ENCODE measurements around the gene SLC5A4. TPM values are rescaled to one million over a fixed set of nuclear protein-coding genes. Genes with fewer than 3 reads are reported as not detected.

Gene SLC5A4
- total RNA-seq, 1 experiment from 2014 or later = not detected

- H3K9me3 Mint-ChIP-seq = no peaks in the 10 kb centered on the region
- Histone ChIP-seq H2BK120ac (ENCODE audit: low read depth, low read length, poor library complexity, severe bottlenecking) (no peak overlapping the region), H3T11ph (ENCODE audit: low read length) (no peak overlapping the region), H4K5ac (ENCODE audit: insufficient read length, low read depth, low read length) (no peak overlapping the region), H3K79me2 (ENCODE audit: insufficient read depth, low read length) (no peaks in the 10 kb centered on the region), H3K79me1 (ENCODE audit: insufficient read depth, low read depth, low read length, poor library complexity, severe bottlenecking) (no peaks in the 10 kb centered on the region), H3K9me3 (ENCODE audit: control insufficient read depth, low read depth, low read length) (no peaks in the 10 kb centered on the region), H2AFZ (ENCODE audit: low read length) (no peak overlapping the region), H4K20me1 (ENCODE audit: control insufficient read depth, insufficient read depth, insufficient read length) (no peaks in the 10 kb centered on the region), H2BK15ac (ENCODE audit: low read depth, low read length) (no peak overlapping the region), H3K18ac (ENCODE audit: insufficient read length, low read depth, low read length) (no peak overlapping the region), H2AK5ac (ENCODE audit: insufficient read length, low read length) (no peak overlapping the region), H2BK5ac (ENCODE audit: insufficient read length, low read length) (no peak overlapping the region), H3K27me3 (ENCODE audit: insufficient read depth, low read length) (peaks cover 6% of the 10 kb centered on the region; the same call in 1 of the 2 replicates), H3K56ac (ENCODE audit: insufficient read length, low read depth, low read length) (no peak overlapping the region), H2BK20ac (ENCODE audit: low read depth, low read length, poor library complexity, severe bottlenecking) (no peak overlapping the region), H3K14ac (ENCODE audit: insufficient read depth, low read length) (no peak overlapping the region), H3K23ac (ENCODE audit: insufficient read length, low read depth, low read length) (no peak overlapping the region), H3K4ac (ENCODE audit: low read depth, low read length) (no peak overlapping the region), H3K23me2 (ENCODE audit: insufficient read length, low read depth, low read length, poor library complexity, severe bottlenecking) (peaks cover 13% of the 10 kb centered on the region), H3K9ac (ENCODE audit: extremely low read depth, insufficient read length, low read length) (no peak overlapping the region), H3K4me1 (ENCODE audit: insufficient read depth, low read length) (no peaks in the 10 kb centered on the region; the same call in 1 of the 2 replicates), H2BK12ac (ENCODE audit: insufficient read length, low read depth, low read length) (no peak overlapping the region), H4K91ac (ENCODE audit: insufficient read length, low read depth, low read length) (no peak overlapping the region), H4K8ac (replicated peaks; ENCODE audit: insufficient read length, low read depth, low read length) (no peak overlapping the region), H3K27ac (ENCODE audit: insufficient read length, low read depth, low read length) (no peak overlapping the region), H3K4me2 (ENCODE audit: insufficient read depth, insufficient read length, low read length) (no peak overlapping the region)
- no peaks in the 10 kb centered on the region; a peak in 1 of 7 replicates for H3K36me3 Mint-ChIP-seq (ENCODE audit: insufficient read depth in 1 of 3, low read depth in 3 of 3)
- WGBS (ENCODE audit: extremely low coverage, insufficient read length, low lambda C conversion rate) = no CpG with 5 or more reads among the region's 4 CpGs
- no peak for DNase-seq
- H3K27ac Mint-ChIP-seq = peak overlapping the region in 1 of 3 experiments; percentile 67; a peak in 1 of 7 replicates
- peaks cover 74% of the 10 kb centered on the region for H3K27me3 Mint-ChIP-seq (ENCODE audit: low read depth)
- TF ChIP-seq CTCF (conservative IDR thresholded peaks at IDR 0.05) = no peak
- H3K4me3 Mint-ChIP-seq = no peak overlapping the region
- peaks cover 22 to 42% of the 10 kb centered on the region in 2 experiments for H3K4me1 Mint-ChIP-seq
These were observed 47.1 kb downstream of the SLC5A4 start for GRCh38 chr22:32207971-32208480.

Data from H9 (cell line).